A549 (cell line): ENCODE data around the gene AUTS2. TPM values are rescaled to one million over a fixed set of nuclear protein-coding genes. Genes with fewer than 3 reads are reported as not detected.

ENCODE experiments used
- ATAC-seq, 2 experiments: fragments of 200-7000 bp in 1 of 2; fragments of >200 bp in 1 of 2; cut with Nextera tagmentation in 1 of 2; cut with Tn5 transposase in 1 of 2; 3 replicates each; pipeline versions ENCODE4 v1.8.0 to v1.9.1; 2018 to 2020; ENCODE audit warnings: mild to moderate bottlenecking in 1 of 2, moderate library complexity in 1 of 2
- CTCF ChIA-PET: fragments of 300-600 bp; sonication (Branson Sonifier 250); formaldehyde crosslinking; extraction: SDS; loops from one replicate; lab custom pipeline; 2021; ENCODE audit warnings: antibody characterized with exemption, inconsistent platforms; lab: Yijun Ruan, JAX
- POLR2A ChIA-PET: fragments of 350-600 bp; formaldehyde crosslinking; extraction: SDS; loops from one replicate; lab custom pipeline; 2021; ENCODE audit warnings: antibody characterized with exemption, inconsistent platforms; lab: Yijun Ruan, JAX
- DNase-seq, 2 experiments: peaks; one replicate each; pipeline versions ENCODE4 v3.0.0 to v3.0.0-alpha.2; 2011 to 2016; ENCODE audit warnings: low read depth in 1 of 2, low spot score in 1 of 2
- FAIRE-seq: peaks from 2 replicates; lab custom pipeline; 2011; peaks lifted over from hg19 to GRCh38; lab: Jason Lieb, UNC
- H3K27ac ChIP-seq, 2 experiments: fragments of >200 bp; sonication (Bioruptor Twin); formaldehyde crosslinking; 3 replicates each; pipeline ENCODE4 v1.5.1; 2016 to 2017
- H3K4me1 ChIP-seq: fragments of >200 bp; sonication (Bioruptor Twin); formaldehyde crosslinking; 3 replicates; pipeline ENCODE4 v1.6.1; 2016
- H3K4me2 ChIP-seq: fragments of >200 bp; sonication (Bioruptor Twin); formaldehyde crosslinking; 3 replicates; pipeline ENCODE4 v1.6.1; 2016
- H3K4me3 ChIP-seq: fragments of >200 bp; sonication (Bioruptor Twin); formaldehyde crosslinking; 3 replicates; pipeline ENCODE4 v1.5.1; 2016
- H3K9me3 ChIP-seq: fragments of >200 bp; sonication (Bioruptor Twin); formaldehyde crosslinking; 3 replicates; pipeline ENCODE4 v1.6.1; 2016
- BHLHE40 ChIP-seq: IDR thresholded peaks from 2 replicates; pipeline ENCODE4 v1.6.1; 2012; ENCODE audit warnings: low read depth, low read length, inconsistent platforms
- CBX8 ChIP-seq: fragments of 200-600 bp; sonication (generic); IDR thresholded peaks from 2 replicates; pipeline ENCODE4 v1.6.1; 2016
- CEBPB ChIP-seq, 2 experiments: fragments of >200 bp in 1 of 2; sonication (Bioruptor Twin) in 1 of 2; formaldehyde crosslinking in 1 of 2; IDR thresholded peaks; 2 replicates each; pipeline ENCODE4 v1.6.1; 2012 to 2016
- E2F6 ChIP-seq: IDR thresholded peaks from 2 replicates; pipeline ENCODE4 v1.6.1; 2012; ENCODE audit warnings: low read depth, borderline replicate concordance
- FOXS1 ChIP-seq: fragments of 250-450 bp; sonication (Bioruptor Pico); IDR thresholded peaks from 2 replicates; pipeline ENCODE4 v1.5.0; 2020; ENCODE audit warnings: mild to moderate bottlenecking, moderate library complexity
- HEYL ChIP-seq: fragments of 250-450 bp; sonication (Bioruptor Pico); IDR thresholded peaks from 2 replicates; pipeline ENCODE4 v1.8.0; 2021; ENCODE audit warnings: mild to moderate bottlenecking, moderate library complexity
- HOXA7 ChIP-seq: fragments of 250-450 bp; sonication (Bioruptor Pico); IDR thresholded peaks from 2 replicates; pipeline ENCODE4 v1.5.0; 2020; ENCODE audit warnings: mild to moderate bottlenecking, moderate library complexity
- HOXB13 ChIP-seq: fragments of 250-450 bp; sonication (Bioruptor Pico); IDR thresholded peaks from 2 replicates; pipeline ENCODE4 v1.5.0; 2020; ENCODE audit warnings: low read depth, mild to moderate bottlenecking, moderate library complexity
- HOXB5 ChIP-seq: fragments of 250-450 bp; sonication (Bioruptor Pico); IDR thresholded peaks from 2 replicates; pipeline ENCODE4 v1.5.0; 2020; ENCODE audit warnings: mild to moderate bottlenecking, moderate library complexity
- JUN ChIP-seq, 2 experiments: fragments of >200 bp; sonication (Bioruptor Twin); formaldehyde crosslinking; IDR thresholded peaks; 2 replicates in 1 of 2; 3 replicates in 1 of 2; pipeline ENCODE4 v1.6.1; 2016 to 2017
- JUNB ChIP-seq: fragments of >200 bp; sonication (Bioruptor Twin); formaldehyde crosslinking; IDR thresholded peaks from 2 replicates; pipeline ENCODE4 v1.6.1; 2016
- KDM5A ChIP-seq: fragments of 200-600 bp; sonication (generic); IDR thresholded peaks from 2 replicates; pipeline ENCODE4 v1.6.1; 2016; ENCODE audit warnings: antibody characterized with exemption, mild to moderate bottlenecking
- MYC ChIP-seq: IDR thresholded peaks from 2 replicates; pipeline ENCODE4 v1.6.1; 2012; ENCODE audit warnings: mild to moderate bottlenecking, inconsistent platforms, low read length, improper control_type of control experiment, borderline replicate concordance
- NFE2L2 ChIP-seq: fragments of 150-350 bp; conservative IDR thresholded peaks from 2 replicates; pipeline ENCODE4 v1.6.1; 2014; ENCODE audit warnings: low read length
- POLR2AphosphoS2 ChIP-seq: conservative IDR thresholded peaks from 2 replicates; pipeline ENCODE4 v1.6.1; 2012; ENCODE audit warnings: low read length, improper control_type of control experiment, inconsistent platforms
- RAD21 ChIP-seq, 2 experiments: fragments of >200 bp in 1 of 2; sonication (Bioruptor Twin) in 1 of 2; formaldehyde crosslinking in 1 of 2; IDR thresholded peaks in 1 of 2; conservative IDR thresholded peaks in 1 of 2; 2 replicates in 1 of 2; 3 replicates in 1 of 2; pipeline ENCODE4 v1.6.1; 2012 to 2018; ENCODE audit warnings: inconsistent platforms in 1 of 2
- RARB ChIP-seq: fragments of 250-450 bp; sonication (Bioruptor Pico); IDR thresholded peaks from 2 replicates; pipeline ENCODE4 v1.8.0; 2021; ENCODE audit warnings: mild to moderate bottlenecking, moderate library complexity
- RCOR1 ChIP-seq: fragments of 150-350 bp; IDR thresholded peaks from 2 replicates; pipeline ENCODE4 v1.6.1; 2014; ENCODE audit warnings: antibody characterized with exemption, low read length, low read depth
- RFX5 ChIP-seq: fragments of 450-650 bp; IDR thresholded peaks from 2 replicates; pipeline ENCODE4 v1.7.1; 2014; ENCODE audit warnings: antibody characterized with exemption, mild to moderate bottlenecking, moderate library complexity
- SREBF2 ChIP-seq: fragments of 450-650 bp; IDR thresholded peaks from 2 replicates; pipeline ENCODE4 v1.6.1; 2014; ENCODE audit warnings: mild to moderate bottlenecking, moderate library complexity
- TP53 ChIP-seq: fragments of 250-450 bp; sonication (Bioruptor Pico); IDR thresholded peaks from 2 replicates; pipeline ENCODE4 v1.5.0; 2021; ENCODE audit warnings: mild to moderate bottlenecking, moderate library complexity
- USF2 ChIP-seq: fragments of 450-650 bp; IDR thresholded peaks from 2 replicates; pipeline ENCODE4 v1.6.1; 2014; ENCODE audit warnings: antibody characterized with exemption
- ZFP36 ChIP-seq: fragments of 450-650 bp; IDR thresholded peaks from 2 replicates; pipeline ENCODE4 v1.6.1; 2014; ENCODE audit warnings: borderline replicate concordance; ENCODE audit not compliant: partially characterized antibody
- ZNF302 ChIP-seq: fragments of 250-450 bp; sonication (Bioruptor Pico); IDR thresholded peaks from 2 replicates; pipeline ENCODE4 v1.9.0; 2021; ENCODE audit warnings: inconsistent platforms, mild to moderate bottlenecking, moderate library complexity
- ZSCAN20 ChIP-seq: fragments of 250-450 bp; sonication (Bioruptor Pico); IDR thresholded peaks from 2 replicates; pipeline ENCODE4 v1.8.0; 2022; ENCODE audit warnings: mild to moderate bottlenecking, moderate library complexity
- WGBS: methylation state at CpG from one replicate; pipeline ENCODE4 v1.1.6; 2017; ENCODE audit errors: missing lambda C conversion rate; 5-methylcytosine and 5-hydroxymethylcytosine counted together
- polyA plus RNA-seq, 4 experiments: library from polyadenylated mRNA; depleted of rRNA in 3 of 4; stranded (reverse); fragments of >200 nt; fragmentation: RNase III in 1 of 4; extraction: RNeasy Plus Mini Kit Qiagen cat#74134 plus additional on column Dnase treatment in 1 of 4; gene quantifications; 2 replicates in 3 of 4; 3 replicates in 1 of 4; pipeline ENCODE4 v1.2.3, GENCODE V29; 2011 to 2017
- TF ChIP-seq, protein P1 (sequence below): IDR thresholded peaks from 2 replicates; pipeline ENCODE4 v1.6.1; 2012
- TF ChIP-seq, protein P2 (sequence below): fragments of >200 bp; sonication (Bioruptor Twin); formaldehyde crosslinking; IDR thresholded peaks from 3 replicates; pipeline ENCODE4 v1.6.1; 2016

The AUTS2 gene
- polyA plus RNA-seq, 2 of the 4 experiments (the other 2 are of a cell fraction): 1.6 to 3.6 TPM

DNA sequence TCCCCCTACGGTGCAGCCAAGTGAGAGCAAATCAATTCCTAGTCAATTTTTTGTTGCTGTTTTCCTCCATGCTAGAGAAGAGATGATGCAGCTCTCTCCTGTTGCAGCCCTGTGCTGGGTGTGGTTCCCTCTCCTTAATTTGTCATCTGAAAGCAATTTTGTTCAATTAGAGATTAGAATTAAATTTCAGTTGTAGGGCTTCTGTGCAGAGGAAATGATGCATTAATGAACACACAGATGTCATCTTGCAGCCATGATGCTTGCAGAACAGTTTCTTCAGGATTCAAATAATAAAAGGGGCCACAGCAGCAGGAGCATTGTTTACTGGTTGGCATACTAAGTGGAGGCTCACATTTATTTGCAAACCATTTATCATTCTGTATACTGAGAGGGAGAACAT, 266.0 kb downstream of the AUTS2 start:
- no peak overlapping the region for H3K4me2 ChIP-seq
- ChIA-PET CTCF (no interaction called here), POLR2A (no interaction called here)
- DNase-seq: no peak
- H3K27ac ChIP-seq: no peak overlapping the region
- H3K4me3 ChIP-seq: no peak overlapping the region
- no peak for TF ChIP-seq CBX8
- TF ChIP-seq RCOR1: no peak
- no peak for TF ChIP-seq ZSCAN20 (CRISPR knock-in tag)
- no peak for TF ChIP-seq BHLHE40
- TF ChIP-seq, all 56 proteins: peak for 0
- FAIRE-seq (no peak), ATAC-seq (no peak)
- 27% methylated on average over 1 of the region's 1 CpG for WGBS
- H3K9me3 ChIP-seq: no peaks in the 10 kb centered on the region
- no peaks in the 10 kb centered on the region for H3K4me1 ChIP-seq

- CTCF ChIA-PET: no interaction called here
- WGBS: 32% methylated on average over 4 of the region's 4 CpGs
- no peaks in the 10 kb centered on the region for H3K4me1 ChIP-seq
- DNase-seq (no peak), ATAC-seq (no peak), FAIRE-seq (no peak)
- POLR2A ChIA-PET: no interaction called here
- H3K4me2 ChIP-seq: no peak overlapping the region
- no peak overlapping the region for H3K4me3 ChIP-seq
- no peaks in the 10 kb centered on the region for H3K9me3 ChIP-seq
- no peak overlapping the region for H3K27ac ChIP-seq
- TF ChIP-seq MYC: no peak
- no peak for TF ChIP-seq USF2
- no peak for TF ChIP-seq NFE2L2
- no peak for TF ChIP-seq ZFP36
- TF ChIP-seq SREBF2: no peak
- TF ChIP-seq FOXS1 (CRISPR knock-in tag): no peak
- no peak for TF ChIP-seq TP53 (CRISPR knock-in tag)
- TF ChIP-seq POLR2AphosphoS2: no peak
- TF ChIP-seq, protein P1, sequence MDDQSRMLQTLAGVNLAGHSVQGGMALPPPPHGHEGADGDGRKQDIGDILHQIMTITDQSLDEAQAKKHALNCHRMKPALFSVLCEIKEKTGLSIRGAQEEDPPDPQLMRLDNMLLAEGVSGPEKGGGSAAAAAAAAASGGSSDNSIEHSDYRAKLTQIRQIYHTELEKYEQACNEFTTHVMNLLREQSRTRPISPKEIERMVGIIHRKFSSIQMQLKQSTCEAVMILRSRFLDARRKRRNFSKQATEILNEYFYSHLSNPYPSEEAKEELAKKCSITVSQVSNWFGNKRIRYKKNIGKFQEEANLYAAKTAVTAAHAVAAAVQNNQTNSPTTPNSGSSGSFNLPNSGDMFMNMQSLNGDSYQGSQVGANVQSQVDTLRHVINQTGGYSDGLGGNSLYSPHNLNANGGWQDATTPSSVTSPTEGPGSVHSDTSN: no peak
- no peak for TF ChIP-seq HEYL (CRISPR knock-in tag)
- no peak for TF ChIP-seq RAD21 (conservative IDR thresholded peaks at IDR 0.05 in 1 of 2, IDR thresholded peaks at IDR 0.05 in 1 of 2)
- no peak for TF ChIP-seq RFX5
- TF ChIP-seq JUNB: no peak
- no peak for TF ChIP-seq ZNF302 (CRISPR knock-in tag)
- TF ChIP-seq, protein P2, sequence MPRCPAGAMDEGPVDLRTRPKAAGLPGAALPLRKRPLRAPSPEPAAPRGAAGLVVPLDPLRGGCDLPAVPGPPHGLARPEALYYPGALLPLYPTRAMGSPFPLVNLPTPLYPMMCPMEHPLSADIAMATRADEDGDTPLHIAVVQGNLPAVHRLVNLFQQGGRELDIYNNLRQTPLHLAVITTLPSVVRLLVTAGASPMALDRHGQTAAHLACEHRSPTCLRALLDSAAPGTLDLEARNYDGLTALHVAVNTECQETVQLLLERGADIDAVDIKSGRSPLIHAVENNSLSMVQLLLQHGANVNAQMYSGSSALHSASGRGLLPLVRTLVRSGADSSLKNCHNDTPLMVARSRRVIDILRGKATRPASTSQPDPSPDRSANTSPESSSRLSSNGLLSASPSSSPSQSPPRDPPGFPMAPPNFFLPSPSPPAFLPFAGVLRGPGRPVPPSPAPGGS: no peak
- TF ChIP-seq HOXA7 (CRISPR knock-in tag): no peak
- no peak for TF ChIP-seq JUN (IDR thresholded peaks at IDR 0.05)
- no peak for TF ChIP-seq KDM5A
Measured at GRCh38 chr7:69864822-69865221, 266.5 kb downstream of the AUTS2 start.

DNA sequence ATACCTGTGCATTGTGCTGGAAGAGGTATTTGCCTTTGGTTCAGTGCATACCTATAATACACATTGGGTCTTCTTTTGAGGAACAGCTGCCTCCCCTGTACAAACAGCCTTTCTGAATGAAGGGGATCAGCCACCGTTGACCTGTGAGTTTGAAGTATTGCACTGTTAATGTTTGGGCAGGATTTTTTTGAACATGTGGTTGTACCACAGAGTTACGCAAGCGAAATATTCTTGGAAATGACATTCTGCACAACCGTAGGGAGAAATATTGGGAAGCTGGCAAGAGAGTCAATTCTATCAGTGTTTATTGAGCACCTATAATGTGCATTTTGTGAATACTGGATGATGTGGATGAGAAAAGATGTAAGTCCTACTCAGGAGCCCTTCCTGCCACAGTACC, 270.6 kb downstream of the AUTS2 start:
- FAIRE-seq (no peak), DNase-seq (no peak), ATAC-seq (no peak)
- ChIA-PET POLR2A (no interaction called here), CTCF (no interaction called here)
- Histone ChIP-seq H3K27ac (no peak overlapping the region), H3K4me1 (peaks cover 28% of the 10 kb centered on the region), H3K4me2 (no peak overlapping the region), H3K9me3 (no peaks in the 10 kb centered on the region), H3K4me3 (no peak overlapping the region)
- WGBS: 62% methylated on average over 4 of the region's 4 CpGs
- TF ChIP-seq ZNF302 (CRISPR knock-in tag) (no peak), HOXB13 (CRISPR knock-in tag) (no peak), CEBPB (IDR thresholded peaks at IDR 0.05) (no peak), POLR2AphosphoS2 (no peak), SREBF2 (no peak), NFE2L2 (no peak), ZSCAN20 (CRISPR knock-in tag) (no peak), RARB (CRISPR knock-in tag) (no peak), HOXB5 (CRISPR knock-in tag) (no peak), TP53 (CRISPR knock-in tag) (no peak), E2F6 (no peak)
